COLO668 (cell line): Measurements from ENCODE around the gene PRKCB.
"Not testable (repeated sequence)": the region's sequence is repeated elsewhere in the genome, so short reads cannot be mapped to it uniquely, and the experiment has no call there.

Experiments
- DNase-seq: peaks from one replicate; lab custom pipeline; 2025; ENCODE audit not compliant: unreplicated experiment; lab: John Stamatoyannopoulos, UW

Gene PRKCB

GRCh38 chr16:23998771-23999170 lies 163.0 kb downstream of the PRKCB start:
- no peak for DNase-seq

GRCh38 chr16:23999663-24000062 lies 163.9 kb downstream of the PRKCB start:
- no peak for DNase-seq

GRCh38 chr16:24001710-24002109 lies 165.9 kb downstream of the PRKCB start:
- DNase-seq: no peak

- no peak for DNase-seq
These were observed 166.8 kb downstream of the PRKCB start for GRCh38 chr16:24002619-24003018.

- DNase-seq: no peak
These were observed 169.8 kb downstream of the PRKCB start for GRCh38 chr16:24005577-24005976.

- DNase-seq: no peak
These were observed 171.6 kb downstream of the PRKCB start for GRCh38 chr16:24007391-24007790.

GRCh38 chr16:24007934-24008333 lies 172.2 kb downstream of the PRKCB start:
- no peak for DNase-seq

GRCh38 chr16:24009098-24009497 lies 173.3 kb downstream of the PRKCB start:
- no peak for DNase-seq

- no peak for DNase-seq
These were observed 174.2 kb downstream of the PRKCB start for GRCh38 chr16:24009955-24010354.

- DNase-seq: peak; percentile 57
These were observed 174.8 kb downstream of the PRKCB start for GRCh38 chr16:24010440-24011089.

GRCh38 chr16:24011237-24011636 lies 175.5 kb downstream of the PRKCB start:
- no peak for DNase-seq

GRCh38 chr16:24013054-24013636 lies 177.4 kb downstream of the PRKCB start:
- DNase-seq: no peak

GRCh38 chr16:24013864-24014645 lies 178.3 kb downstream of the PRKCB start:
- DNase-seq: no peak

GRCh38 chr16:24014955-24015354 lies 179.2 kb downstream of the PRKCB start:
- not testable (repeated sequence) for DNase-seq

- no peak for DNase-seq
These were observed 180.1 kb downstream of the PRKCB start for GRCh38 chr16:24015923-24016322.

GRCh38 chr16:24018485-24018884 lies 182.7 kb downstream of the PRKCB start:
- no peak for DNase-seq

- DNase-seq: no peak
These were observed 187.0 kb downstream of the PRKCB start for GRCh38 chr16:24022797-24023196.

GRCh38 chr16:24023621-24024020 lies 187.8 kb downstream of the PRKCB start:
- no peak for DNase-seq

- DNase-seq: no peak
These were observed 189.2 kb downstream of the PRKCB start for GRCh38 chr16:24024971-24025370.

- DNase-seq: no peak
These were observed 191.7 kb downstream of the PRKCB start for GRCh38 chr16:24027466-24027865.

- DNase-seq: not testable (repeated sequence)
These were observed 194.1 kb downstream of the PRKCB start for GRCh38 chr16:24029841-24030240.
